ENCODE measurements around the gene SDHA.

DNA sequence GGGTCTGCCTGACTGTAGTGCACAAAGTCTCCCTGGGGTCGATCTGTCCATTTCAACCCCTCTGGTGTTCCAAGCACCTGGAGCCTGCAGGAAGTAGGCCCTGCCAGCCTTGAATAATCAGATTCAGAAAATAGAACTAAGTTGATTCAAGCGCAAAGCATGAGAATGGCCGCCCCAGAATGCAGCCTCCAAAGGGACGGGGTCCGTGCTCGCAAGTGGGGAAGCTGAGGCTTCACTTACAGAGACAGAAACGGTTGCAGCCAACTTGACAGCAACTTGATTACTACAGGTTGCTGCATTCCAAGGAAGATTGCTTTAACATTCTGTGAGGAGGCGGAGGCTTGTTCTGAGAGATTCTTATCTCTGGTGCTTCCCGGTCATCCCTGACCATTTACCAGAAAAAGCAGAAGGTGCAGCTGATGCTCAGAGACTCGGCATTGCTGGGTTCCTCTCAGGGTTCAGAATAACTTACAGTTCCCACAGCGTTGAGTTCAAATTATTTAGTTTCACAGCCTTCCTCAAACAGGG, 41.8 kb upstream of the SDHA start:
- TF ChIP-seq POLR2A (IDR thresholded peaks at IDR 0.05; ENCODE audit: extremely low read depth, insufficient read length) (no peak), CTCF (IDR thresholded peaks at IDR 0.05; ENCODE audit: low read depth, low read length) (no peak), MYC (IDR thresholded peaks at IDR 0.05; ENCODE audit: low read depth, low read length) (no peak)

Data from NB4 (cell line).